Stimulated activated CD8-positive, alpha-beta memory T cell treated with anti-CD3 and anti-CD28 coated beads, Interleukin-15, amount 100 ng/mL, for 24 hours (primary cell): ENCODE results near the gene EMILIN2.

Source experiments
- DNase-seq: peaks from one replicate; pipeline ENCODE4 v3.0.0-alpha.2; 2020; ENCODE audit warnings: low read depth

Gene EMILIN2

GRCh38 chr18:2954869-2955645, 108.3 kb downstream of the EMILIN2 start:
- no peak for DNase-seq

GRCh38 chr18:2956056-2956455, 109.2 kb downstream of the EMILIN2 start:
- DNase-seq, result no peak

GRCh38 chr18:2958819-2959298, 112.1 kb downstream of the EMILIN2 start:
- no peak for DNase-seq

GRCh38 chr18:2959341-2959740, 112.5 kb downstream of the EMILIN2 start:
- no peak for DNase-seq

GRCh38 chr18:2960983-2961696, 114.3 kb downstream of the EMILIN2 start:
- DNase-seq, result no peak

GRCh38 chr18:2961821-2962220, 115.0 kb downstream of the EMILIN2 start:
- DNase-seq, result no peak

GRCh38 chr18:2963048-2963447, 116.2 kb downstream of the EMILIN2 start:
- DNase-seq, result no peak

GRCh38 chr18:2964361-2965010, 117.7 kb downstream of the EMILIN2 start:
- no peak for DNase-seq
